NCI-H446 treated with DMSO at 0.1 percent for 48 hours (cell line): Measurements from ENCODE around the gene EBLN1.
"Not testable (repeated sequence)": the region's sequence is repeated elsewhere in the genome, so short reads cannot be mapped to it uniquely, and the experiment has no call there.

Source experiments
- DNase-seq: peaks from one replicate; lab custom pipeline; 2025; lab: John Stamatoyannopoulos, UW

The EBLN1 gene

DNA sequence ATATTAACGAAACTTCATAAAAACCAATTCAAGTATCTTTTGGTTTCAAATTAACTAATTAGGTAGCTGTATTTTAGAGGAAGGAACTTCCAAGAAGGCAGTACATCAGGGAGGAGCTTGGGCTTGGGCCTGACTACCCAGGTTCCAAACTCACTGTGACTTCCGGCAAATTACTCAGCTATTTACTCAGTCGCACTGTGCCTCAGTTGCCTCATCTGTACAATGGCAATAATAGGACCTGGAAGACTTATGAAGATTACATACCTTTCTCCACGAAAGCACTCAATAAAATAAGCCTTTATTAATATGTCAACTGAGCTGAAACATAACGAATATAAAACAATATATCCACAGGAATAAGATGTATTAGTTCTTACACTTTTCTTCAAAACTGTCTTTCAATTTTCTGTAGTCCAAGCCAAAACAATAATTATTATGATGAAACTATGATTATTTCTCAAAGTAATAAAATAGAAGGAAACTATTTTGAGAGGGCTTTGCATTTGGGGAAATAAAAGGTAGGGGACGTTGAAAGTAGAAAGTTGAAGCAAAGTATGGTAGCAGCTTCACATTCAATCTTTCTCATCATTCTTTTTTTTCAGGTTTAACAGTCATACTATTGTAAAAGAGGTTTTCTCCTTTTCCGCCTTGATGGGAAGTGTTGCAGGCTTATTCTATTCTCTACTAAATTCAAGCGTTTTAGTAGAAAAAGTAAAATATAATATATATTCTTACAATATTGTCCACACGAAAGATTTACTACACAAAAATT is 10.5 kb upstream of the EBLN1 start:
- DNase-seq: no peak

GRCh38 chr10:22226599-22226998 is 8.8 kb upstream of the EBLN1 start:
- no peak for DNase-seq

GRCh38 chr10:22222236-22223190 is 4.7 kb upstream of the EBLN1 start:
- no peak for DNase-seq

DNA sequence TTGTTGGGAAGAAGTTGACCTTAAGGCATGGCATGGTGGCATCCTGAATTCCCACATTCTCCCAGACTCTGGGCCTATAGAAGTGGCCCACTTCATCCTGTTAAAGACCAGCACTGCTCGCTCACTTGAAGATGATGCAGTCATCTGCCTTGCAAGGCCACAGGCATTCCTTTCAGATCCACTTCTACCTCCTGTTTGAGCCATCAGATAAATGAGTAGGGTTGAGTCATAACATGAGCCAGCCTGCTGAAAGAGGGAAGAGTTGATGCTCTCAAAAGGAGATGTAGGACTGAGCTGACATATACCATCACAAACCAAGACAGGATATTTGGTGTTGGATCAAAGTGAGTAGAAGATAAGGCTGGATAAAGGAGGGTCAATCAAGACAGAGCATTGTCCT is 1.5 kb upstream of the EBLN1 start:
- DNase-seq: no peak

- no peak for DNase-seq
These were observed 633 bp upstream of the EBLN1 start for GRCh38 chr10:22218448-22218847.

GRCh38 chr10:22217084-22217483 is 731 bp downstream of the EBLN1 start:
- not testable (repeated sequence) for DNase-seq

DNA sequence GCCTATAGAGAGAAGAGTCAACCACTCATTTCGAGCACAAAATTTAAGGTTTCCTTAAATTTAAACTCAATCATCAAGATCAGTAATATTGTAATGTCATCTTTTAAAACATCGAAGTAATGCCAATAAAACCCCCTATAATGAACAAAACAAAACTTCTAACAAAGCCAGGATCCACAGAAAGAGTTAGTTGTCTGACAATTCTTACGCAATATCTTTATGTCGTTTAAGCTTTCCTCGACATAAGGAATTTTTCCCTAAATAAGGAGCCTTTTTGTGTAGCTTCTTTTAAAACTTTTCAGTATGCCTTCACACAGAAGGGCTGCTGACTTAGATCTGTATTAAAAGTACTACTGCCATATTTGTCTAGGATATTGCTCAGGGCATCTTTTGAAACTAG is 7.5 kb downstream of the EBLN1 start:
- DNase-seq: no peak

DNA sequence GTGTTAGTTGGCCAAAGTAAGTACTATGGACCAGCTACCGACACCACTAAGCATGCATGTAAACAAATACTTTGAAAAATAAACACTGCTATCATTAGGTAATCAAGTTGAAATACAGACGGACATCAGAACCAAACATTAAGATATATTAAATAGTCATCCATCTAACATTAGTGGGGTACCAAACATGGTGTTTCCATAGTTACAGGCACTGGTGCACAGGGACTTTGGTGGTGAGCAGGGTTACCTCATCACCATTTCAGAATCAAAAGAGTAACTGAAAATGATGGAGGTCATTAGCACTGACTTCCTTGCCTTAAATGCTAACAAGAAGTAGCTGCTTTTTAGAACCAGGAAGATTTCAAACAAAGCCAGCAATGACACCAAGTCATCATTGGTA is 23.9 kb downstream of the EBLN1 start:
- DNase-seq: no peak

GRCh38 chr10:22185586-22185985 is 32.2 kb downstream of the EBLN1 start:
- DNase-seq: no peak

- DNase-seq: no peak
These were observed 33.9 kb downstream of the EBLN1 start for GRCh38 chr10:22183771-22184461.

DNA sequence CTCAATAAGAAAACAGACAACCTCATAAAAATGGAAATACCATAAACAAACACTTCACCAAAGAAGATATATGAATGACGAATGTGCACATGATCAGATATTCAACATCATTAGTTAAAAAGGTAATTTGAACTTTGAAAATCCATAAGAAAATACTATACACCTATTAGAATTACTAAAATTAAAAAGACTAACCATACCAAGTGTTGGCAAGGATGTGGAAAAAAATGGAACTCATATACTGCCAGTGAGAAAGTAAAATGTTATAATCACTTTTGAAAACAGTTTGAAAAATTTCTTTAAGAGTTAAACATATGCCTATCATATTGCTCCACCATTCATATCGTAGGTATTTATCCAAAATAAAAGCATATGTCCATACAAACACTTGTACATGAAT is 37.1 kb downstream of the EBLN1 start:
- no peak for DNase-seq

GRCh38 chr10:22174442-22174841 is 43.4 kb downstream of the EBLN1 start:
- no peak for DNase-seq

GRCh38 chr10:22171131-22171530 is 46.7 kb downstream of the EBLN1 start:
- no peak for DNase-seq

DNA sequence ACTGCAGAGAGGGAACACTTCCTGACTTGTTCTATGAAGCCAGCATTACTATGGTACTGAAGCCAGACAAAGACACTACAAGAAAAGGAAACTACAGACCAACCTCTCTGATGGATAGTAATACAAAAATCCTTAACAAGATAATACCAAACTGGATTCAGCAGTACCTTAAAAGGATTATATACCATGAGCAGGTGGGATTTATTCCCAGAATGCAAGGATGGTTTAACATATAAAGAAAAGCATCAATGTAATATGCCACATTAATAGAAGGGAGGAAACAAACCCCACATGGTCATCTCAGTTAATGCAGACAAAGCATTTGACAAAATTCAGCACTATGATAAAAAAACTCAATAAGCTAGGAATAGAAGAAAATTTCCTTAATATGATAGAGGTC is 47.2 kb downstream of the EBLN1 start:
- no peak for DNase-seq

DNA sequence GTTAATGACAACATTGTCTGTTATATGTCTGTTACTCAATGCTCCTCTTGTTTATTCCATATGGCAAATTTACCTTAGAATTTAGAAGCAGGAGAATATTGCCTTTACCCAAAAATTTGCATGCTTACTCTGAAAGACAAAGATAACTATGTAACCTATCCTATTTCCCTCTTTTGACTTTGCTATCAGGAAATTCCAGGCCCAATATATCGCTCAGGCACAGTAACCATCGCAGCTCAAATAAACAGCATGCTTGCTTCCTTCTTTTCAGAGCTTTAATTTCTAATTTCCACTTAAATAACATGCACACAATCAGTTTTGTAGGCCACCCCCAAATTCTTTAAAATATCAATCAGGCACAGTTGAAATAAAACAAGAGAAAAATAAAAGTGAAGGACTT is 57.8 kb downstream of the EBLN1 start:
- DNase-seq: no peak

- no peak for DNase-seq
These were observed 58.6 kb downstream of the EBLN1 start for GRCh38 chr10:22159180-22159579.
